ENCODE data around the gene LRRC9. TPM values are rescaled to one million over a fixed set of nuclear protein-coding genes. Genes with fewer than 3 reads are reported as not detected.

Gene LRRC9
- total RNA-seq, 2 donors from 2014 or later: 0.11 TPM; not detected in 1

DNA sequence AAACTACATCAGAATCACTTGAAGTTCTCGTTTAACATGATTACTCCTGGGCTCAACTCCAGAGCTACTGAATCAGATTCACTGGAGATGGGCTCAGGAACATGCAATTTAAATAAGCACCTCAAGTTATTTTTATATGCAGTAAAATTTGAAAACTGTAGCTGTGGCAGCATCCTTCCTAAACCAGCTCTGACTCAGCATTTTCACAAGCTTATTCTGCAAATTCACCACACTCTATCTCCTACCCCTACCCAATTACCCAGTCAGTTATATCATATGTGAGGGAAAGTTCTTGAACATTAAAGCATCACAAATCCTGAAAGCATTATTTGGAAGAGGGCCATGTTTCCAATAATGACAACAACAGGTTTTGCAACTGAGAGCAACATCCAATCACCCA, 24.2 kb upstream of the LRRC9 start:
- Histone ChIP-seq H3K36me3 (no peaks in the 10 kb centered on the region), H3K4me3 (no peak overlapping the region), H3K27me3 (no peaks in the 10 kb centered on the region), H3K4me1 (no peaks in the 10 kb centered on the region), H3K9me3 (no peaks in the 10 kb centered on the region), H3K27ac (no peak overlapping the region)
- DNase-seq (ENCODE audit: low spot score): no peak
- TF ChIP-seq, protein P1, sequence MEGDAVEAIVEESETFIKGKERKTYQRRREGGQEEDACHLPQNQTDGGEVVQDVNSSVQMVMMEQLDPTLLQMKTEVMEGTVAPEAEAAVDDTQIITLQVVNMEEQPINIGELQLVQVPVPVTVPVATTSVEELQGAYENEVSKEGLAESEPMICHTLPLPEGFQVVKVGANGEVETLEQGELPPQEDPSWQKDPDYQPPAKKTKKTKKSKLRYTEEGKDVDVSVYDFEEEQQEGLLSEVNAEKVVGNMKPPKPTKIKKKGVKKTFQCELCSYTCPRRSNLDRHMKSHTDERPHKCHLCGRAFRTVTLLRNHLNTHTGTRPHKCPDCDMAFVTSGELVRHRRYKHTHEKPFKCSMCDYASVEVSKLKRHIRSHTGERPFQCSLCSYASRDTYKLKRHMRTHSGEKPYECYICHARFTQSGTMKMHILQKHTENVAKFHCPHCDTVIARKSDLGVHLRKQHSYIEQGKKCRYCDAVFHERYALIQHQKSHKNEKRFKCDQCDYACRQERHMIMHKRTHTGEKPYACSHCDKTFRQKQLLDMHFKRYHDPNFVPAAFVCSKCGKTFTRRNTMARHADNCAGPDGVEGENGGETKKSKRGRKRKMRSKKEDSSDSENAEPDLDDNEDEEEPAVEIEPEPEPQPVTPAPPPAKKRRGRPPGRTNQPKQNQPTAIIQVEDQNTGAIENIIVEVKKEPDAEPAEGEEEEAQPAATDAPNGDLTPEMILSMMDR (IDR thresholded peaks at IDR 0.05): no peak

DNA sequence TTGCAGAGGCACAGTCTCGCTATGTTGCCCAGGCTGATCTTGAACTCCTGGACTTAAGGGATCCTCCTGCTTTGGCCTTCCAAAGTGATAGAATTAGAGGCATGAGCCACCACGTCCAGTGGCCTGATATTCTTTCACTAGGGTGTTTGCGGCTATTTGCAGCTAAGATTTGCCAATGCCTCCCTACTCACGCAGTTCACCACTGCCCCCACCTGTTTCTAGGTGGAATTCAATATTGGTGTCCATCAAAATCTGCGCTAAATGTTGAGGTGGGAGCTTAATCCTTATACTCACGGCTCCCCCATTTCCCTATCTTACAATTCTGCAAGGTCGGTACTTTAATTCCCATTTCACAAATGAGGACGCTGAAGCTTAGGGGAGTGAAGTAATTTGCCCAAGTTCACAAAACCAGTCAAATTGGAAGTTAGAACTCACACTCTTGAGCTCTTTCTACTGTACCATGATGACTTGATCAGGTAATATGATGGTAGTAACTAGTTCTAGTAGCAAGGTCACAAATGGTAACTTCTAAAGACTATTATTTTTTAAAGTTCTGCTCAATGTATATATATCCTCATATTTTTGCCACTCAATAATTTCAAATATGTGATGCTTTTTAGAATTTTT, 22.1 kb upstream of the LRRC9 start:
- Histone ChIP-seq H3K27ac (no peak overlapping the region), H3K27me3 (no peaks in the 10 kb centered on the region), H3K4me1 (no peaks in the 10 kb centered on the region), H3K9me3 (no peaks in the 10 kb centered on the region), H3K4me3 (no peak overlapping the region), H3K36me3 (no peaks in the 10 kb centered on the region)
- TF ChIP-seq, protein P1 (IDR thresholded peaks at IDR 0.05): peak in 1 of 2 donors; percentile 41
- DNase-seq (ENCODE audit: low spot score): no peak

DNA sequence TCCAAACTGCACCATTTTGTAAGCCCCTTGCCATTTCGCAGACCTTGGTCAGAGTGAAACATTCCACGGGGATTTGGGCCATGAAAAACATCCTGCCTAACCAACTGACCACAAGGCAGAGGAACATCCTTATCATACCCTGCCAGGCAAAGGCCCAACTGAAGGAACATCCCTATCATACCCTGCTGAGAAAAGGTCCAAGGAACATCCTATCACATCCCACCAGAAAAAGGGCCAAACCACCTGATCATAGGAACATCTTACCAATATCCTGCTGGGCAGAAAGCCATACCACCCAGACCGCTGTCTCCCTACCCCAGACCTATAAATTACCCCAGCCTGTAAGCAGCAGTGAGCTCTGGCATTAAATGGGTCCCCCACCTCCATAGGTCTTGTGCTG, 19.4 kb upstream of the LRRC9 start:
- no peak for DNase-seq (ENCODE audit: low spot score)
- TF ChIP-seq, protein P1 (IDR thresholded peaks at IDR 0.05): no peak
- Histone ChIP-seq H3K4me3 (no peak overlapping the region), H3K9me3 (no peaks in the 10 kb centered on the region), H3K27ac (no peak overlapping the region), H3K4me1 (no peaks in the 10 kb centered on the region), H3K36me3 (no peaks in the 10 kb centered on the region), H3K27me3 (no peaks in the 10 kb centered on the region)

GRCh38 chr14:59904184-59904583, 15.8 kb upstream of the LRRC9 start:
- Histone ChIP-seq H3K27ac (no peak overlapping the region), H3K36me3 (no peaks in the 10 kb centered on the region), H3K4me3 (no peak overlapping the region), H3K27me3 (no peaks in the 10 kb centered on the region), H3K4me1 (no peaks in the 10 kb centered on the region), H3K9me3 (no peaks in the 10 kb centered on the region)
- no peak for DNase-seq (ENCODE audit: low spot score)
- TF ChIP-seq, protein P1 (IDR thresholded peaks at IDR 0.05): no peak

DNA sequence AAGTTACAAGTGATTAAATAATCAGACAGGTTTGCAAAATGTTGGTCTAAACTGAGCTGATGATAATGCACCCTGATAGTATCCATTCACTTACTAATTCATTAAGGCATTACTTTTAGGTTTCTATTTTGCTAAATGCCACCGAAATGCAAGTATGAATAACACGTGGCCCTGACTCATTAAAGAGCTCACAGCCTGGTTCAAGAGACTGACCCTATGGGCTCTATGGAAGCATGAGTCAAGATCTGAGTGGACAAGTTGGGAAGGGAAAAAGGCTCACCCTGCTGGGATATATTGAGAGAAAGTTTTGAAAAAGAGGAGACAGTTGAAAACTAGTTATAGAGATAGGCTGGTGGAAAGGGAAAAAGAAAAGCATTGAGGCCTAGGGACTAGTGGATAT, 14.8 kb upstream of the LRRC9 start:
- Histone ChIP-seq H3K4me3 (no peak overlapping the region), H3K27me3 (no peaks in the 10 kb centered on the region), H3K9me3 (no peaks in the 10 kb centered on the region), H3K27ac (no peak overlapping the region), H3K4me1 (no peaks in the 10 kb centered on the region), H3K36me3 (no peaks in the 10 kb centered on the region)
- DNase-seq (ENCODE audit: low spot score): no peak
- TF ChIP-seq, protein P1 (IDR thresholded peaks at IDR 0.05): no peak

DNA sequence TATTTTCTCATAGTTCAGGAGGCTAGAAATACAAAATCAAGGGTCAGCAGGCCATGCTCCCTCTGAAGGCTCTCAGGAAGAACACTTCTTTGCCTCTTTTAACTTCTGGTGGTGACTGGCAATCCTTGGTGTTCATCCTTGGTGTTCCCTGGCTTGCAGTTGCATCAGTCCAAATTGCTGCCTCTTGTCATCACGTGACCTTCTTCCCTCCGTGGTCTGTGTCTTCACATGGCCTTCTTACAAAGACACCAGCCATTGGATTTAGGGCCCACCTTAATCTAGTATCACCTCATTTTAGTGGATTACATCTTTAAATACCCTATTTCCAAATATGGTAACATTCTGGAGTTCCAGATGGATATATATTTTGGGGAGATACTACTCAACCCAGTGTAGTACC, 7.5 kb upstream of the LRRC9 start:
- no peak for DNase-seq (ENCODE audit: low spot score)
- Histone ChIP-seq H3K36me3 (no peaks in the 10 kb centered on the region), H3K9me3 (no peaks in the 10 kb centered on the region), H3K27me3 (no peaks in the 10 kb centered on the region), H3K4me3 (no peak overlapping the region), H3K27ac (no peak overlapping the region), H3K4me1 (no peaks in the 10 kb centered on the region)
- TF ChIP-seq, protein P1 (IDR thresholded peaks at IDR 0.05): no peak

Measured in right atrium auricular region (tissue), 2 donors.